HG03066 (cell line): ENCODE results near the gene TDG.
"Not testable (repeated sequence)": the region's sequence is repeated elsewhere in the genome, so short reads cannot be mapped to it uniquely, and the experiment has no call there.

Experiments
- ATAC-seq: cut with Tn5 transposase; IDR thresholded peaks from one replicate; pipeline ENCODE4 v1.9.1; 2021; ENCODE audit warnings: low read depth; ENCODE audit not compliant: unreplicated experiment

TDG gene

DNA sequence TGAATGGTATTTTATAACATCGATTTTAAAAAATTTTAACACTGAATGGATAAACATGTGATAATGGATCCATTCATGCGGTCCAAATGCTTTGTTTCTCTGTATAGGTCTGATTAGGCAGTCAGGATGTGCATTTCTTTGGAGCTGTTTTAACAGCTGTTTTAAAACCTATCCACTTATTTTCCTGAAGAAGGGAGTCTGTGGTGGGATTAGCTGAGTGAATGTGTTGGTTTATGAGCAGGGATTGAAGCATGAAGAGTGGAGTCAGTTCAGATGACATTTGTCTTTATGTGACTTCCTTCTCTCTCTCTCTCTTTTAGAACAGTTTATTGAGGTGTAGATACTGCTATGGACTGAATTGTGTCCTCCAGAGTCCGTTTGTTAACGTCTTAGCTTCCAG, 46.7 kb downstream of the TDG start:
- ATAC-seq: no peak

DNA sequence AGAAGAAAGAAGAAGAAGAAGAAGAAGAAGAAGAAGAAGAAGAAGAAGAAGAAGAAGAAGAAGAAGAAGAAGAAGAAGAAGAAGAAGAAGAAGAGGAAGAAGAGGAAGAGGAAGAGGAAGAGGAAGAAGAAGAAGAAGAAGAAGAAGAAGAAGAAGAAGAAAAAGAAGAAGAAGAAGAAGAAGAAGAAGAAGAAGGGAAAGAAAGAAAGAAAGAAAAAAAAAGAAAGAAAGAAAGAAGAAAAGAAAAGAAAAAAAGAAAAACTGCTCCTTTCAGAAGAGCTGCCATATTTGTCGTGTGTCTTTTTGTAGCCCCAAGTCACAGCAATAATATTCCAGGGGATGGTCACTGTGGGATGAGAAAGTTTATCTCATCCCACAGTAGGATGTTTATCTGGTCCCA, 56.2 kb downstream of the TDG start:
- not testable (repeated sequence) for ATAC-seq

DNA sequence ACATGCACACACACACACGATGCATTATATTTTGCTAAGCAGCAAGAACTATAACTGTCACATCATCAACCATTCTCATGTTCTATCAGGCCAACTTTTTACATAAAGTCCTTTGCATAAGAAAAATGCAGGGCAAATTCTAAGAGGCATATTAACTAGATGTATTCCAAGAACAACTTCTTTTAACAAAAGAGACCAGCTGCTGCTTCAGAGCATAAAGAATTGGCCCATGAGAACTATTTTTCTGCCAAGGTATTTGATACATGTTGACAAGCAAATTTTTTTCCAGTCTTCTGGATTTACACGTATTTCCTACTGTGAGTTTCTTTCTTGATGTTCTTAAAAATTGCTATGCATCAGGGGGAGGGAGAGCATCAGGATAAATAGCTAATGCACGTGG, 57.1 kb downstream of the TDG start:
- no peak for ATAC-seq

DNA sequence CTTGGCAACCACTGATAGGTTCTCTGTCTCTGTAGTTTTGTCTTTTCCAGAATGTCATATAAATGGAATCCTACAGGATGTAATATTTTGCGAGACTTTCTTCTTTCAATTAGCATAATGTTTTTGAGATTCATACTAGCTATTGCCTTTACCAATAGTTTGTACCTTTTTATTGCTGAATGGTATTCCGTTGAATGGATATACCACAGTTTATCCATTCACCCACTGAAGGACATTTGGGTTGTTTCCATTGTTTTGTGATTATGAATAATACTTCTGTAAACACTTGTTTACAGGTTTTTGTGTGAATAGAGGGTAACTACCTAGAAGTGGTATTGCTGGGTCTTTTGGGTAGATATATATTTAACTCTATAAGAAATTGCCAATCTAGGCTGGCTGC, 58.0 kb downstream of the TDG start:
- ATAC-seq: no peak

DNA sequence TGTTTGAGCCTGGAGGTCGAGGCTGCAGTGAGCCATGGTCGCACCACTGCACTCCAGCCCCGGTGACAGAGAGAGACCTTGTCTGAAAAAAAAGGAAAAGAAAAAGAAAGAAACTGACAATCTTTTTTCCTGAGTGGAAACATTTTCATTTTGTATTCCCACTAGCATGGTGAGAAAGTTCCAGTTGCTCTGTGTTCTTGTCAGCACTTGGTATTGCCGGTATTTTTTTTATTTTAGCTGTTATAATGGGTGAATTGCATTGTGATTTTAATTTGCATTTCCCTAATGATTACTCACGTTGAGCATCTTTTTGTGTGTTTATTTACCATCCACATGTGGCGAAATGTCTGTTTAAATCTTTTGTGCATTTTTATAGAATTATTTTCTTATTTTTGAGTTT, 58.7 kb downstream of the TDG start:
- ATAC-seq: no peak

DNA sequence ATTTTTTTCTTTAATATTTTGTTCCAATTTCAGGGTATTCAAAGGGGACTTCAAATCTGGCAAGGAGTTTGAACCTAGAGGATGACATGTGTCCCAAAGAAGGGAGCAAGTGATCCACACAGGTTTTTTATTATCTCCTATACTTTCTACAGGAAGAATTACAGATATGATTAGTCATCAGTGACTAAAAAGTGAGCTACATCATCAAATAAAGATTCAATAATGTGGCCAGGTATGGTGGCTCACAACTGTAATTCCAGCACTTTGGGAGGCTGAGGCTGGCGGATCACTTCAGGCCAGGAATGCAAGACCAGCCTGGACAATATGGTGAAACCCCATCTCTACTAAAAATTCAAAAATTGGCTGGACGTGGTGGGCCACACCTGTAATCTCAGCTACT, 60.1 kb downstream of the TDG start:
- no peak for ATAC-seq

DNA sequence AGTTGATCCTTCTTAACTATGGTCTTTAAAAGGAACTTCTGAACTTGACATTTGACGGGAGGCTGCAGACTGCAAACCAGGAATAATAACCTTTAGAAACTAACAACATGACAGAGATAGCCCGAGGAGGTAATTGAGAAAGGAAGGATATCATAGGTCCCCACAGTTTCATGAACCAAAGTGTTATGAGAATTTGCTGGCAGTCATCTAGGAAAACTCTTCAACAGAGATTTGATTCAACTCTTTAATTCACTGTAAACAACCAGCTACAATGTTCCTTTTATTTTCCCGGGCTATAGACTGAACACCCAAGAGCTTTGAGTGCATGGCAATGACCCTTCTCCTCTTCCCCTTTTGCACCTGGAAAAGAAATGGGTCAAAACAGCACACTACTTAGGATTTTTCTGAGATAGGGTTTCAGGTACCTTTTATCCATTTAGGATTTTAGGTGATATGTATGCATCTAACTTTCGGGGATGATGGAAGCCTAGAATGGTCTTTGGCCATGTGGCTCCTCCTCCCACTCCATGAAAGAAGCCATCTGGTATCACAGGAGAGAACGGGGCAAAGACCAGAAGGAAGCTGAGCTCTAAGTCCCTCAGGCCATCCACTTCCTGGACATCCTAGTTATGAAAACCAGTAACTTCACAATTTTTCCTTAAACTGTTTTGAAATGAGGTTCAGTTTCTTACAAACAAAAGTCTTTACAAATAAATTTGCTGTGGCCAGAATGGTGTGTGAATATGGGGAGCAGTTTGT, 61.3 kb downstream of the TDG start:
- ATAC-seq: no peak

DNA sequence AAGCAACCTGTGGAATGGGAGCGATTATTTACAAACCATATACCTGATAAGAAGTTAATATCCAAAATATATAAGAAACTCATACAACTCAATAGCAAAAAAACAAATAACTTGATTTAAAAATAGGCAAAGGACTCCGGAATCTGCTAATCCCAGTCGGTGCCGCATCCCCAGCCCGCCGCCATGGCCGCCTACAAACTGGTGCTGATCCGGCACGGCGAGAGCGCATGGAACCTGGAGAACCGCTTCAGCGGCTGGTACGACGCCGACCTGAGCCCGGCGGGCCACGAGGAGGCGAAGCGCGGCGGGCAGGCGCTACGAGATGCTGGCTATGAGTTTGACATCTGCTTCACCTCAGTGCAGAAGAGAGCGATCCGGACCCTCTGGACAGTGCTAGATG, 64.9 kb downstream of the TDG start:
- not testable (repeated sequence) for ATAC-seq

DNA sequence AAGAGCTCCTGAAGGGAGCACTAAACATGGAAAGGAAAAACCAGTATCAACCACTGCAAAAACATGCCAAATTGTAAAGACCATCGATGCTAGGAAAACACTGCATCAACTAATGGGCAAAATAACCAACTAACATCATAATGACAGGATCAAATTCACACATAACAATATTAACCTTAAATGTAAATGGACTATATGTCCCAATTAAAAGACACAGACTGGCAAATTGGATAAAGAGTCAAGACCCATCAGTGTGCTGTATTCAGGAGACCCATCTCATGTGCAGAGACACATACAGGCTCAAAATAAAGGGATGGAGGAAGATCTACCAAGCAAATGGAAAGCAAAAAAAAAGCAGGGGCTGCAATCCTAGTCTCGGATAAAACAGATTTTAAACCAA, 70.5 kb downstream of the TDG start:
- not testable (repeated sequence) for ATAC-seq
